ENCODE results near the gene CUEDC1.

DNA sequence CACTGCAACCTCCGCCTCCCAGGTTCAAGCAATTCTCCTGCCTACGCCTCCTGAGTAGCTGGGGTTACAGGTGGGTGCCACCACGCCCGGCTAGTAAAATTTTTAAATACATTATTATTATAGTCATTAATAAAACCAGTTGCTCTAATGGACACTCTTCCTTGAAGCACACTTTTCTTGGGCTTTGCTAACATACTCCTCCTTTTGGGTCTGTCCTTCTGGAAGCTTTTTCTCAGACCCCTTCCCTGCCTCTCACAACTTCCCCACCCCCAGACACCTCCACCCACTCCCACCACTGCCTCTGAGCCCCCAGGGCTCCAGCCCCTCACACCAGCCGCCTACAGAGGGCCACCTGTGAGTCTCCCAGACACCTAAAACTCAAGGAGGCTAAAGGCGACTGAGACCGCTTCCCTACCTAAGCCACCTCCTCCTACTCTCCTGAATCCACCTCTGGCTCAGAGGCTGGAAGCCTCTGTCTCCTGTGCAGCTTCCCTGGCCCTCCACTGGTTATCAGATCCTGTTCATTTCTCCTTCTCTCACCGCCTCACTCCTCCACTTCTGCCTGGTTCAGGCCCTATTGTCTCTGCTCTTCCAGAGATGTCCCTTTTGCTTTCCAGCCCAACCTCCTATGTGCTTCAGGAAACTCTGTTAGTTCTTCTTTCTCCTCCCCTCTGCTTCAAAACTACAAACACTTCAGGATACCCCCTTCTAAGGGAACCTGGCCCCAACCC lies 2.1 kb upstream of the CUEDC1 start:
- TF ChIP-seq, protein P1, sequence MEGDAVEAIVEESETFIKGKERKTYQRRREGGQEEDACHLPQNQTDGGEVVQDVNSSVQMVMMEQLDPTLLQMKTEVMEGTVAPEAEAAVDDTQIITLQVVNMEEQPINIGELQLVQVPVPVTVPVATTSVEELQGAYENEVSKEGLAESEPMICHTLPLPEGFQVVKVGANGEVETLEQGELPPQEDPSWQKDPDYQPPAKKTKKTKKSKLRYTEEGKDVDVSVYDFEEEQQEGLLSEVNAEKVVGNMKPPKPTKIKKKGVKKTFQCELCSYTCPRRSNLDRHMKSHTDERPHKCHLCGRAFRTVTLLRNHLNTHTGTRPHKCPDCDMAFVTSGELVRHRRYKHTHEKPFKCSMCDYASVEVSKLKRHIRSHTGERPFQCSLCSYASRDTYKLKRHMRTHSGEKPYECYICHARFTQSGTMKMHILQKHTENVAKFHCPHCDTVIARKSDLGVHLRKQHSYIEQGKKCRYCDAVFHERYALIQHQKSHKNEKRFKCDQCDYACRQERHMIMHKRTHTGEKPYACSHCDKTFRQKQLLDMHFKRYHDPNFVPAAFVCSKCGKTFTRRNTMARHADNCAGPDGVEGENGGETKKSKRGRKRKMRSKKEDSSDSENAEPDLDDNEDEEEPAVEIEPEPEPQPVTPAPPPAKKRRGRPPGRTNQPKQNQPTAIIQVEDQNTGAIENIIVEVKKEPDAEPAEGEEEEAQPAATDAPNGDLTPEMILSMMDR (IDR thresholded peaks at IDR 0.05; ENCODE audit: poor library complexity), result no peak
- no peak for TF ChIP-seq EZH2 (IDR thresholded peaks at IDR 0.05; ENCODE audit: borderline replicate concordance)

All from hepatocyte (in vitro differentiated cells).